Measurements from ENCODE around the gene WNK2.

The WNK2 gene

DNA sequence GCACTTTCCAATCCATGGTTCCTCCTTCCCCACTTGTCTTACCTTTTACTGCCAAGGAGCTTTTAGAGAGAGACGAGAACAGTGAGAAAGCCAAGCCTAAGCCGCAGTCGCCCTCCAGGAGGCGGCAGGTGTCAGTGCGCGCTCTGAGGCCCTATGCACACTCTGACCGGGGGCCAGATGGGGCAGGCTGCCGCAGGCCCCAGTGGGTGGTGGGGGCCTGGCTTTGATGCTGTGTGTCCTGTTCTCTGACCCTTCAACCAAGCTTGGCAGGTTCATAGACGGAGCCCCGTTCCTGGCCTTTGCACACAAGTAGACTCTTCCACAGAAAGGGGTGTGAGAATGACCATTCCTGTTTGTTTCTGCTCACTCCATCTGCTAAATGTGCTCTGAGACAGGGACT is 77.3 kb downstream of the WNK2 start:
- Histone ChIP-seq H3K27me3 (no peaks in the 10 kb centered on the region), H3K4me1 (no peaks in the 10 kb centered on the region), H3K4me3 (no peak overlapping the region), H3K36me3 (no peaks in the 10 kb centered on the region), H3K27ac (no peak overlapping the region), H3K9me3 (no peaks in the 10 kb centered on the region)
- DNase-seq = no peak
- intact Hi-C loops (cut with DNase I; ENCODE audit: low total_unique reads) = no loop called here
- no peak for TF ChIP-seq CTCF (IDR thresholded peaks at IDR 0.05)

DNA sequence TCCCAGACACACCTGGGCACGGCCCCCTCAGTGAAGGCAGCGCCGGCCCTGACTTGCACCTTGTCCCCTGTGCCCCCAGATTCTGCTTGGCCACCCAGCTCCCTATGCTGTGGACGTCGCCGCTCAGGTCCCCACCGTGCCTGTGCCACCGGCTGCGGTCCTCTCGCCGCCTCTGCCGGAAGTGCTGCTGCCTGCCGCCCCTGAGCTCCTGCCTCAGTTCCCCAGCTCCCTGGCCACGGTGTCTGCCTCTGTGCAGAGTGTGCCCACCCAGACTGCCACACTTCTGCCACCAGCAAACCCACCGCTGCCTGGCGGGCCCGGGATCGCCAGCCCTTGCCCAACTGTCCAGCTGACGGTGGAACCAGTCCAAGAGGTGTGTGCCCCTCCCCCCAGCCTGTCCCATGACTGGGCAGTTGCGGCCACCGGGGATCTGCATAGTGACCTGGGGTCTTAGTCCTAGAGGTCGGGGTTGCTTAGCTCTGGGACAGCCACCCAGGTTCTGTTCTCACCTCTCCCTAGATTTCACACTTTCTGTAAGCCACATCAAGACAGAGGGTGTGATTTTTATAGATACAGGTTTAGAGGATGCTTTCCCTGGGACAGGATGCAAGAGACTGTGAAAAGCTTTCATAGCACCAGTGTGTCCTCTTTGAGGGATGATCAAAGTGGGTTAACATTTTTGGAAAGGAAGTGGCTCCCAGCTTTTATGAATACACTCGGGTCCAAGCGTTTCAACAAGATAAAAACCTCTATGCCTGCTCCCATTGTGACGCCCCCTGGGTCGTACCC is 78.0 kb downstream of the WNK2 start:
- H3K27me3 ChIP-seq = no peaks in the 10 kb centered on the region
- H3K4me1 ChIP-seq = no peaks in the 10 kb centered on the region
- intact Hi-C loops (cut with DNase I; ENCODE audit: low total_unique reads) = no loop called here
- H3K36me3 ChIP-seq = no peaks in the 10 kb centered on the region
- DNase-seq = peak; percentile 14 to 66
- no peak for TF ChIP-seq CTCF (IDR thresholded peaks at IDR 0.05)
- no peak overlapping the region for H3K4me3 ChIP-seq
- H3K9me3 ChIP-seq = no peaks in the 10 kb centered on the region
- no peak overlapping the region for H3K27ac ChIP-seq

GRCh38 chr9:93262537-93263310 is 78.8 kb downstream of the WNK2 start:
- no peak for TF ChIP-seq CTCF (IDR thresholded peaks at IDR 0.05)
- intact Hi-C loops (cut with DNase I; ENCODE audit: low total_unique reads) = no loop called here
- Histone ChIP-seq H3K36me3 (no peaks in the 10 kb centered on the region), H3K4me3 (no peak overlapping the region), H3K9me3 (no peaks in the 10 kb centered on the region), H3K27me3 (no peaks in the 10 kb centered on the region), H3K4me1 (no peaks in the 10 kb centered on the region), H3K27ac (no peak overlapping the region)
- peak; percentile 10 to 47 for DNase-seq

GRCh38 chr9:93263334-93264229 is 79.6 kb downstream of the WNK2 start:
- no peak overlapping the region for H3K27ac ChIP-seq
- no peaks in the 10 kb centered on the region for H3K4me1 ChIP-seq
- DNase-seq = peak; percentile 13 to 57
- H3K9me3 ChIP-seq = no peaks in the 10 kb centered on the region
- peaks cover 0 to 8% (median 2%) of the 10 kb centered on the region in 3 donors for H3K36me3 ChIP-seq
- H3K4me3 ChIP-seq = no peak overlapping the region
- TF ChIP-seq CTCF (IDR thresholded peaks at IDR 0.05) = no peak
- intact Hi-C loops (cut with DNase I; ENCODE audit: low total_unique reads) = no loop called here
- H3K27me3 ChIP-seq = no peaks in the 10 kb centered on the region

DNA sequence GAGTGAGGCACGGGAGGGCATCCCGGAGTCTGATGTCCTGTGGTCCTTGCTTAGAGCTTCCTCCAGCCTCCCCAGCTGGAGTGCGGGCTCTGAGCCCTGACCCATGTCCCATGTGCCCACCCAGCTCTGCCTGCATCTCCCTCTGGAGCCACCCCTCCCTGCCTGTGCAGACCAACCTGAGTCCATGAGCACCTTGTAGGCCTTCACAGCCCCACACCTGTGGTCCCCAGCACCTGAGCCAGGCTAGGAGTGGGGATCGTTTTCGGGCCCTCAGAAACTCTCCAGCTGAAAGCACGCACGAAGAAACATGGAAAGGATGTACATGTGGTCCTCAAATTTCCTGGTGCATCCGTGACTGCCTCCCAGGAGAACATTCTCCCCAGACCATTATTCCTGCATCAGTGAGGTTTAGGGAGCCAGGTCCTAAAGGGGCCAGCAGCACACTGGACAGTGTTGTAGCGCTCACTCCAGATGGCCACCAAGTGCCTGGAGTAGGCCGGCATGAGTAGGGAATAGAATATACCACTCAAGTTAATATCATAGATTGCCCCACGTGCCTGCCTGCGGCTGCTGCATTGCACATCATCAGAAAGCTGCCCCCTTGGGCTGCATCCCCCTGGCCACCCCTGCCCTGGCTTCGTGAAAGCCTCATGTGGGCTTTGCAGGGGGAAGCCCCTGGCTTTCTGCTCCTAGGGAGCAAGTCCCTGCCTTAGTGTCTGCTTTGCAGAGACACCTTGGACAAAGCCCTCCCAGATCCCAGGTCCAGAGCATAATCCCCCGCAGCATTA is 80.6 kb downstream of the WNK2 start:
- H3K36me3 ChIP-seq = peaks cover 0 to 8% (median 8%) of the 10 kb centered on the region in 3 donors
- intact Hi-C loops (cut with DNase I; ENCODE audit: low total_unique reads) = no loop called here
- H3K27ac ChIP-seq = no peak overlapping the region
- no peak for TF ChIP-seq CTCF (IDR thresholded peaks at IDR 0.05)
- H3K4me3 ChIP-seq = no peak overlapping the region
- H3K4me1 ChIP-seq = no peaks in the 10 kb centered on the region
- H3K27me3 ChIP-seq = no peaks in the 10 kb centered on the region
- peak in 1 of 2 donors; percentile 15 for DNase-seq
- H3K9me3 ChIP-seq = no peaks in the 10 kb centered on the region
